Activated T-cell treated with anti-CD3 and anti-CD28 coated beads, Interleukin-2, amount 50 U/mL, for 48 hours (primary cell): Measurements from ENCODE around the gene RFNG.

Experiments
- DNase-seq, 2 experiments: peaks; one replicate each; pipeline ENCODE4 v3.0.0-alpha.2; 2020

The RFNG gene

GRCh38 chr17:82012640-82013295 is 38.8 kb downstream of the RFNG start:
- no peak for DNase-seq

GRCh38 chr17:82012261-82012639 is 39.4 kb downstream of the RFNG start:
- no peak for DNase-seq

- DNase-seq, result no peak
These were observed 39.9 kb downstream of the RFNG start for GRCh38 chr17:82011617-82012187.

- no peak for DNase-seq
These were observed 40.8 kb downstream of the RFNG start for GRCh38 chr17:82010575-82011525.

GRCh38 chr17:82009413-82009812 is 42.2 kb downstream of the RFNG start:
- DNase-seq, result no peak

- DNase-seq, result no peak
These were observed 42.6 kb downstream of the RFNG start for GRCh38 chr17:82008941-82009405.

- DNase-seq, result no peak
These were observed 43.2 kb downstream of the RFNG start for GRCh38 chr17:82008258-82008940.

- DNase-seq, result no peak
These were observed 43.9 kb downstream of the RFNG start for GRCh38 chr17:82007495-82008257.

GRCh38 chr17:82007228-82007494 is 44.5 kb downstream of the RFNG start:
- no peak for DNase-seq

- no peak for DNase-seq
These were observed 45.0 kb downstream of the RFNG start for GRCh38 chr17:82006468-82007227.

GRCh38 chr17:82005701-82006348 is 45.8 kb downstream of the RFNG start:
- DNase-seq, result no peak

GRCh38 chr17:82004517-82005455 is 46.8 kb downstream of the RFNG start:
- DNase-seq, result no peak

GRCh38 chr17:82003411-82004381 is 47.9 kb downstream of the RFNG start:
- DNase-seq, result peak; percentile 51 to 62

- no peak for DNase-seq
These were observed 50.0 kb downstream of the RFNG start for GRCh38 chr17:82001571-82002056.

GRCh38 chr17:82000803-82001570 is 50.6 kb downstream of the RFNG start:
- DNase-seq, result no peak

GRCh38 chr17:81999976-82000802 is 51.4 kb downstream of the RFNG start:
- no peak for DNase-seq

- no peak for DNase-seq
These were observed 52.0 kb downstream of the RFNG start for GRCh38 chr17:81999587-81999975.
